ENCODE data around the gene ARVCF. TPM values are rescaled to one million over a fixed set of nuclear protein-coding genes. Genes with fewer than 3 reads are reported as not detected.

Gene ARVCF
- total and polyA plus RNA-seq, 2 experiments from 2014 or later, result 1.1 to 4.0 TPM

DNA sequence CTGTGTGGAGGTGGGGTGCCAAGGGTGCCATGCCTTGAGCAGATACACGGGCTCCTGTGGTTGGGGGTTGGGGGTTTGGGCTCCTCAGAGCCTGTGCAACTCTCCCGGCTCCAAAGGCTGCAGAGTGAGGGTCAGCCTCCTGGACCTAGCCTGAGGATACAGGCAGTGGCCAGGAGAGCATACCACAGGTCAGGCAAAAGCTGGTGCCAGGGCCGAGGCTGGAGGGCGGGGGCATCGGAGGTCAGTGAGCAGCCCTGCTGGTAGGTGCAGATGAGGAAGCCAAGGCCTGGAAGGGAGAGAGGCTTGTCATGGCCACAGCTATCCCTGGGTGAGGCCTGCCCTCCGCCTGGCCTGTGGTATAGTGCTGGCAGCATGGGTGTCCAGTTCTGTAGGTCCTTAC lies 37.9 kb upstream of the ARVCF start:
- Histone ChIP-seq H3K9me3 (ENCODE audit: low read depth) (no peaks in the 10 kb centered on the region), H3F3A (ENCODE audit: insufficient read depth) (no peaks in the 10 kb centered on the region), H3K9me2 (ENCODE audit: insufficient read depth) (no peaks in the 10 kb centered on the region), H3K27ac (no peak overlapping the region), H3K79me2 (ENCODE audit: insufficient read depth) (no peaks in the 10 kb centered on the region), H3K4me2 (ENCODE audit: unreplicated experiment) (no peak overlapping the region), H3K36me3 (ENCODE audit: low read depth) (no peaks in the 10 kb centered on the region), H3K4me3 (no peak overlapping the region), H4K20me1 (ENCODE audit: insufficient read depth) (no peaks in the 10 kb centered on the region), H2AFZ (no peak overlapping the region), H3K4me1 (ENCODE audit: insufficient read depth) (no peaks in the 10 kb centered on the region), H3K27me3 (replicated peaks; ENCODE audit: insufficient read depth) (no peaks in the 10 kb centered on the region), H3K9ac (no peak overlapping the region)
- WGBS, 2 experiments (ENCODE audit: low coverage in 1 of 2, low lambda C conversion rate in 2 of 2, missing lambda C conversion rate in 2 of 2), result 94 to 96% methylated on average over 6 of the region's 6 CpGs
- no peak for TF ChIP-seq EZH2phosphoT487 (IDR thresholded peaks at IDR 0.05; ENCODE audit: insufficient read depth, low read depth)
- no peak for TF ChIP-seq EZH2 (IDR thresholded peaks at IDR 0.05; ENCODE audit: insufficient read depth, poor library complexity, severe bottlenecking)
- in situ Hi-C loops (cut with MboI), result no loop called here
- no peak for DNase-seq

DNA sequence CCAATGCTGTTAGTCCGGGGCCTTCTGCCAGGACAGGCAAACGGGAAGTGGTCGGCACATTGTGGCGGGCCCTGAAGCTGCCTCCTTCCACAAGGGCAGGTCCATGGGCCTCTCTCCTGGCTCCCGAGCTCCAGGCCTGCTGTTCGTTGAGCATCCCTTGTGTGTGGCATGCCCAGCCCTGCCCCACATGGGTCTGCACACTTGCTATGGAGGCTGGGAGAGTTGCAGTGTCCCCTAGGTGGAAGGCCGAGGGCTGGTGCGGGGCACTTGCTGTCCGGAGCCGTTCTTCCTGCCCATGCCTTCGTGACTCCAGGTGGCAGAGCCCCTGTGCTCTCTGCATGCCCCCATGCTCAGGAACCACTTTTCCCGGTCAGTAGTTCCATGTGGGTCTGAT lies 37.4 kb upstream of the ARVCF start:
- no peak overlapping the region for H2AFZ ChIP-seq
- H3K27me3 ChIP-seq (replicated peaks; ENCODE audit: insufficient read depth), result no peaks in the 10 kb centered on the region
- no peaks in the 10 kb centered on the region for H3K4me1 ChIP-seq (ENCODE audit: insufficient read depth)
- no peaks in the 10 kb centered on the region for H3K9me2 ChIP-seq (ENCODE audit: insufficient read depth)
- H3F3A ChIP-seq (ENCODE audit: insufficient read depth), result no peaks in the 10 kb centered on the region
- H4K20me1 ChIP-seq (ENCODE audit: insufficient read depth), result no peaks in the 10 kb centered on the region
- no peak overlapping the region for H3K4me3 ChIP-seq
- in situ Hi-C loops (cut with MboI), result no loop called here
- no peak overlapping the region for H3K4me2 ChIP-seq (ENCODE audit: unreplicated experiment)
- no peak for DNase-seq
- no peak for TF ChIP-seq EZH2 (IDR thresholded peaks at IDR 0.05; ENCODE audit: insufficient read depth, poor library complexity, severe bottlenecking)
- TF ChIP-seq EZH2phosphoT487 (IDR thresholded peaks at IDR 0.05; ENCODE audit: insufficient read depth, low read depth), result no peak
- H3K79me2 ChIP-seq (ENCODE audit: insufficient read depth), result no peaks in the 10 kb centered on the region
- peaks cover 2% of the 10 kb centered on the region; the same call in 1 of the 2 replicates for H3K36me3 ChIP-seq (ENCODE audit: low read depth)
- no peak overlapping the region for H3K9ac ChIP-seq
- 83 to 88% methylated on average over 12 of the region's 12 CpGs for WGBS, 2 experiments (ENCODE audit: low coverage in 1 of 2, low lambda C conversion rate in 2 of 2, missing lambda C conversion rate in 2 of 2)
- no peak overlapping the region for H3K27ac ChIP-seq
- no peaks in the 10 kb centered on the region for H3K9me3 ChIP-seq (ENCODE audit: low read depth)

DNA sequence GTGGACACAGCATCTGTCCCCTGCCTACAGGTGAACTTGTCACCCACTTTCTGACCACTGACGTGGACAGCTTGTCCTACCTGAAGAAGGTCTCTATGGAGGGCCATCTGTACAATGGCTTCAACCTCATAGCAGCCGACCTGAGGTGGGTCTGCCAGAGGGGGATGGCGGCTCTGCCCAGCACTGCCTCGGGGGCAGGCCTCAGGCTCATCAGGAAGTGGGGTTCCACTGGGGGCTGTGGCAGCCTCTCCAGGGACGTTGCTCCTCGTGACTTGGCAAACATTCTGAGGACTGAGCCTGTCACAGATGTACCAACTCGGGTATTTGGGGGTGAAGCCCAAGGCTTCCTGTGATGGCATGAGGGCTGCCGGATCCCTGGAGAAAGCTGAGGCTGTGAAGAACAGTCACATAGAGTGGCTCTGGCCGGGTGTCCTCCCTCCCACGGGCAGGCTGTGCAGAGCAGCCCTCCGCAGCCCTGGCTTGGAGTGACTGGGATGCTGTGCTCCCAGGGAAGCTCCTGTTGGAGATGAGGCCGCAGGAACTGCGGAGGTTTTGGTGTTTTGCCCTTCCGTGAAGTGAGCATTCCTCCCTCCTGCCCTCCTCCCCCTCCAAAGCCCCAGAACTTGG lies 36.9 kb upstream of the ARVCF start:
- H3K9me2 ChIP-seq (ENCODE audit: insufficient read depth), result no peaks in the 10 kb centered on the region

DNA sequence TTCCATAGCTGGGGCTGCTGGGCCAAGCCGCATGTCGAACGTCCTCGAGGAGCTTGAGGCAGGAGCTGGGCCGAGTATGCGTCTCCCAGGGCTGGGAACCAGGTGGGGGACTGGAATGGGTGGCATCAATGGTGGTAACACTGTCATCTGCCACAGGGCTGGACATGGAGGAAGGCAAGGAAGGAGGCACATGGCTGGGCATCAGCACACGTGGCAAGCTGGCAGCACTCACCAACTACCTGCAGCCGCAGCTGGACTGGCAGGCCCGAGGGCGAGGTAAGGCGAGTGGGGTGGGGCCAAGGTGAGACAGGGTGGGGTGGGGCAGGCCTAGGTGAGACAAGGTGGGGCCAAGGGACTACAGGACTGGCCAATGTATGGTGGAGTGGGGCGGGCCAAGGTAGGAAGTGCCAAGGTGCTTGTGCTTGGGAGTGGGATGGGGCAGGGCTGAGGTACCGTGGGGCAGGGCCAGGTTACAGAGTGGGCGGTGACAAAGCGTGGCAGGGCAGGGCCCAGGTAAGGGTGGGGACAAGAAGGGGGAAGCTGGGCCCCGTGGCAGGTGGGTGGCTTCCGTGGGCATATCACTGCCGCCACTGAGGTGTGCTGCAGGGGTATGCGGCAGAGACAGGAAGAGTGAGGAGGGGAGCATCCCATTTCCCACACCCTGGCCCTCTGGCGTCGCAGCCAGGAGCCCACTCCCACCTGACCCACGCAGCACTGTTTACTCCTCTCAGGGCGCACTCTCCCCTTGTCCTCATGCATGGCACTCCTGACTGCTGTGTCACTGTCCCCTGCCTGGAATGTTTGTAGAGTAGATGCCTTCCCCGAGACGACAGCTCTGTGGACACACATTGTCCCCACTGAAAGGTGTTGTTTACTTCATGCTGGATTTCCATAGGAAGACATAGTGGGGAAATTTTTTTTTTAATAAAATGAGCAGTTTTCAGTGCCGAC lies 36.0 kb upstream of the ARVCF start:
- in situ Hi-C loops (cut with MboI), result no loop called here
- Histone ChIP-seq H2AFZ (no peak overlapping the region), H3K79me2 (ENCODE audit: insufficient read depth) (no peaks in the 10 kb centered on the region), H3F3A (ENCODE audit: insufficient read depth) (no peaks in the 10 kb centered on the region), H3K27me3 (replicated peaks; ENCODE audit: insufficient read depth) (no peaks in the 10 kb centered on the region), H3K4me3 (no peak overlapping the region), H3K4me1 (ENCODE audit: insufficient read depth) (no peaks in the 10 kb centered on the region), H3K9me3 (ENCODE audit: low read depth) (no peaks in the 10 kb centered on the region), H3K9me2 (ENCODE audit: insufficient read depth) (no peaks in the 10 kb centered on the region), H3K27ac (no peak overlapping the region), H4K20me1 (ENCODE audit: insufficient read depth) (no peaks in the 10 kb centered on the region), H3K9ac (no peak overlapping the region), H3K36me3 (ENCODE audit: low read depth) (peaks cover 9% of the 10 kb centered on the region; the same call in 1 of the 2 replicates), H3K4me2 (ENCODE audit: unreplicated experiment) (no peak overlapping the region)
- no peak for DNase-seq
- WGBS, 2 experiments (ENCODE audit: low coverage in 1 of 2, low lambda C conversion rate in 2 of 2, missing lambda C conversion rate in 2 of 2), result 89 to 92% methylated on average over 25 to 26 of the region's 26 CpGs
- TF ChIP-seq EZH2phosphoT487 (IDR thresholded peaks at IDR 0.05; ENCODE audit: insufficient read depth, low read depth), result no peak
- TF ChIP-seq EZH2 (IDR thresholded peaks at IDR 0.05; ENCODE audit: insufficient read depth, poor library complexity, severe bottlenecking), result no peak

More for the DNA sequence above, 36.9 kb upstream of the ARVCF start:
- H3K79me2 ChIP-seq (ENCODE audit: insufficient read depth), result no peaks in the 10 kb centered on the region
- in situ Hi-C loops (cut with MboI), result no loop called here
- DNase-seq, result no peak
- H3K9ac ChIP-seq, result no peak overlapping the region
- peaks cover 5% of the 10 kb centered on the region; the same call in 1 of the 2 replicates for H3K36me3 ChIP-seq (ENCODE audit: low read depth)
- no peaks in the 10 kb centered on the region for H3K27me3 ChIP-seq (replicated peaks; ENCODE audit: insufficient read depth)
- no peaks in the 10 kb centered on the region for H3K4me1 ChIP-seq (ENCODE audit: insufficient read depth)
- H3K27ac ChIP-seq, result no peak overlapping the region
- H3F3A ChIP-seq (ENCODE audit: insufficient read depth), result no peaks in the 10 kb centered on the region
- no peaks in the 10 kb centered on the region for H4K20me1 ChIP-seq (ENCODE audit: insufficient read depth)
- no peaks in the 10 kb centered on the region for H3K9me3 ChIP-seq (ENCODE audit: low read depth)
- no peak overlapping the region for H2AFZ ChIP-seq
- no peak overlapping the region for H3K4me3 ChIP-seq
- TF ChIP-seq EZH2phosphoT487 (IDR thresholded peaks at IDR 0.05; ENCODE audit: insufficient read depth, low read depth) (no peak), EZH2 (IDR thresholded peaks at IDR 0.05; ENCODE audit: insufficient read depth, poor library complexity, severe bottlenecking) (no peak)
- no peak overlapping the region for H3K4me2 ChIP-seq (ENCODE audit: unreplicated experiment)
- WGBS, 2 experiments (ENCODE audit: low coverage in 1 of 2, low lambda C conversion rate in 2 of 2, missing lambda C conversion rate in 2 of 2), result 85% methylated on average over 14 of the region's 14 CpGs
